ENCODE measurements around the gene NSD1. TPM values are rescaled to one million over a fixed set of nuclear protein-coding genes. Genes with fewer than 3 reads are reported as not detected.

The NSD1 gene
- total RNA-seq, 2 donors from 2014 or later, result 89.8 to 114 TPM

GRCh38 chr5:177093082-177093712 is 40.4 kb upstream of the NSD1 start:
- Mint-ChIP-seq H3K27ac (no peak overlapping the region), H3K27me3 (ENCODE audit: low read depth) (peaks cover 7% of the 10 kb centered on the region), H3K9me3 (no peaks in the 10 kb centered on the region), H3K4me3 (no peak overlapping the region), H3K36me3 (ENCODE audit: insufficient read depth in 2 of 2) (no peaks in the 10 kb centered on the region), H3K4me1 (ENCODE audit: low read depth) (no peaks in the 10 kb centered on the region)
- ATAC-seq (replicated peaks in 1 of 2) (no peak), DNase-seq (no peak)

- no peak for ATAC-seq (replicated peaks in 1 of 2)
- Mint-ChIP-seq H3K4me1 (ENCODE audit: low read depth) (no peaks in the 10 kb centered on the region), H3K27ac (no peak overlapping the region), H3K36me3 (ENCODE audit: insufficient read depth in 2 of 2) (no peaks in the 10 kb centered on the region), H3K27me3 (ENCODE audit: low read depth) (peaks cover 1% of the 10 kb centered on the region), H3K9me3 (no peaks in the 10 kb centered on the region), H3K4me3 (no peak overlapping the region)
- DNase-seq, result no peak
These were observed 39.8 kb upstream of the NSD1 start for GRCh38 chr5:177093803-177094202.

DNA sequence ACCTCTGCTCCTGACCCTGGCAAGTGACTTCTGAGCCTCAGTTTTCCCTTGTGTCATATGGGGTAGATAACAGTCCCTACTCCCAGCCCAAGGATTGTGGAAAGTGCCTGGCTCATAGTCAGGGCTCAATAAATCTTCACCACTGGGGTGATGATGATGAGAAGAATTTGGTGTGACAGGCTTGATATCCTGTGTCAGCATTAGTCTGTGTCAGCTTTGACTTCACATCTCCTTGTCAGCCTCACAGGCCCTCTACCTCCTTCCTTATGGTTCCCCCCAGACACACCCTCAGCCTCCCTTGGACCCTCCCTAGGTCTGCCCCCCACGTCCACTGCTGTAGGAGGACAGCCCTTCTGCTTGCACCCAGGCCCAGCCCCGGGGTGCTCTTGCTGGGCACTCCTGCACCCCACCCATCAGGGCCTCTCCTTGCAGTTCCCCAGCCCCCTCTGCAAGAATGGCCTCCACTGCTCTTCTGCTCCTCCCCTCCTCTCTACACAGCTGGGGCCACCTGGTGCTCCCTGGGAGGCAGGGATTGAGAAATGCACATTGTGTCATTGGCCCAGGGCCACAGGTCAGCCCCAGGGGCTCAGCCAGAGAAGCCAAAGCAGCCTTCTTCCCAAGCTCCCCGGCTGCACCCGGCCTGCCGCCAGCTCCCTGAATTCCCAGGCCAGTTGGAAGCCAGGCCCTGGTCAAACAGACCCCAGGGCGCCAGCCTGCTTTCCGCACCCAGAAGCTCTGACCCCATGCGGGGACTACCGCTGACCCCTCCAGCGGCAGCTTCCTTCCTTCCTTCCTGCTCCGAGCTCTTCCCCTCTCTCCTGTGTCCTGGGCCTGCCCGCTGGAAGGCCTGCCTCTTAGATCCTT is 39.1 kb upstream of the NSD1 start:
- no peaks in the 10 kb centered on the region for H3K9me3 Mint-ChIP-seq
- ATAC-seq (replicated peaks in 1 of 2) (no peak), DNase-seq (no peak)
- no peaks in the 10 kb centered on the region for H3K36me3 Mint-ChIP-seq (ENCODE audit: insufficient read depth in 2 of 2)
- no peaks in the 10 kb centered on the region for H3K27me3 Mint-ChIP-seq (ENCODE audit: low read depth)
- H3K27ac Mint-ChIP-seq, result no peak overlapping the region
- H3K4me1 Mint-ChIP-seq (ENCODE audit: low read depth), result no peaks in the 10 kb centered on the region
- H3K4me3 Mint-ChIP-seq, result no peak overlapping the region

DNA sequence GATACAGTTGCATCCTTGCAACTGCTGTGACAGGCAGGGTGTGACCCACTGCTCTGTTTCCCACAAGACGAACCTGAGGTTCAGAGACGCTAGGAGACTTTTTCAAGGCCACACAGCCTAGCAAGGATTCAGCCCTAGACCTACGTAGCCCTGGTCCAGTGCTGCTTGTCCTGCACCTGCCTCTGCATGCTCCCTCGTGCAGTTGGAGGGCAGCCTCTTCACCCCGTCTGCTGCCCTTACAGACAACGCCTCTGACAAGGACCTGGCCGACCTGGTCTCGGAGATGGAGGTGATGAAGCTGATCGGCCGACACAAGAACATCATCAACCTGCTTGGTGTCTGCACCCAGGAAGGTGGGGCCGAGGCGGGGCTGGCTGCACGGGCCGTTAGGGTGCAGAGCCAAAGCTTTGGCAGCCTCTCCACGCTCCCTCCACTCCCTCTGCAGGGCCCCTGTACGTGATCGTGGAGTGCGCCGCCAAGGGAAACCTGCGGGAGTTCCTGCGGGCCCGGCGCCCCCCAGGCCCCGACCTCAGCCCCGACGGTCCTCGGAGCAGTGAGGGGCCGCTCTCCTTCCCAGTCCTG is 38.4 kb upstream of the NSD1 start:
- no peaks in the 10 kb centered on the region for H3K36me3 Mint-ChIP-seq (ENCODE audit: insufficient read depth in 2 of 2)
- ATAC-seq (replicated peaks in 1 of 2), result no peak
- no peak for DNase-seq
- no peaks in the 10 kb centered on the region for H3K9me3 Mint-ChIP-seq
- H3K27ac Mint-ChIP-seq, result no peak overlapping the region
- H3K4me3 Mint-ChIP-seq, result no peak overlapping the region
- no peaks in the 10 kb centered on the region for H3K4me1 Mint-ChIP-seq (ENCODE audit: low read depth)
- peaks cover 6% of the 10 kb centered on the region for H3K27me3 Mint-ChIP-seq (ENCODE audit: low read depth)

DNA sequence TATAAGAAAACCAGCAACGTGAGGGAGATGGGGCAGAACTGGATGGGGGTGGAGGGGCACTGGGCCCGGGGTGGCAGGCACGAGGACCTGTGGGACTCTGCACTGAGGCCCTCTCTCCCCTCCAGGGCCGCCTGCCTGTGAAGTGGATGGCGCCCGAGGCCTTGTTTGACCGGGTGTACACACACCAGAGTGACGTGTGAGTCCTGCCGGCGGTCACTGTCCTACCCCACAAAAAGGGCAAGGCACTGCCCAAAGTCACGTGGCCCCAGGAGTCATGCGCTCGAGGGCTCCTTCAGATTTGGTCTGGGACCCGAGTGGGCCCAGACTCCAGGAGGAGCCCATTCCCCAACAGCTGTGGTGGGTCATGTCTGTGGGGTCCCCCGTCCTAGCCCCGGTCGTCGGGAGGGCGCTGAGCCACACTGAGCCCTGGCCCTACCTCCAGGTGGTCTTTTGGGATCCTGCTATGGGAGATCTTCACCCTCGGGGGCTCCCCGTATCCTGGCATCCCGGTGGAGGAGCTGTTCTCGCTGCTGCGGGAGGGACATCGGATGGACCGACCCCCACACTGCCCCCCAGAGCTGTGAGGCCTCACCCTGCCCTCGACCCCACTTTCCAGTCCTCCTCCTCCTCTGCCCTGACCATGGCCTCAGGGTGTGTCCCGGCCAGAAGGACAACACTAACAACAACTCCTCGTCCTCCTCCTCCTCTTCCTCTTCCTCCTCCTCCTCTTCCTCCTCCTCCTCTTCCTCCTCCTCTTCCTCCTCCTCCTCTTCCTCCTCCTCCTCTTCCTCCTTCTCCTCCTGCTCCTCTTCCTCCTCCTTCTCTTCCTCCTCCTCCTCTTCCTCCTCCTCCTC is 37.2 kb upstream of the NSD1 start:
- Mint-ChIP-seq H3K4me3 (no peak overlapping the region), H3K9me3 (no peaks in the 10 kb centered on the region), H3K4me1 (ENCODE audit: low read depth) (no peaks in the 10 kb centered on the region), H3K27ac (no peak overlapping the region), H3K36me3 (ENCODE audit: insufficient read depth in 2 of 2) (no peaks in the 10 kb centered on the region), H3K27me3 (ENCODE audit: low read depth) (peaks cover 7% of the 10 kb centered on the region)
- ATAC-seq (replicated peaks in 1 of 2) (no peak), DNase-seq (no peak)

DNA sequence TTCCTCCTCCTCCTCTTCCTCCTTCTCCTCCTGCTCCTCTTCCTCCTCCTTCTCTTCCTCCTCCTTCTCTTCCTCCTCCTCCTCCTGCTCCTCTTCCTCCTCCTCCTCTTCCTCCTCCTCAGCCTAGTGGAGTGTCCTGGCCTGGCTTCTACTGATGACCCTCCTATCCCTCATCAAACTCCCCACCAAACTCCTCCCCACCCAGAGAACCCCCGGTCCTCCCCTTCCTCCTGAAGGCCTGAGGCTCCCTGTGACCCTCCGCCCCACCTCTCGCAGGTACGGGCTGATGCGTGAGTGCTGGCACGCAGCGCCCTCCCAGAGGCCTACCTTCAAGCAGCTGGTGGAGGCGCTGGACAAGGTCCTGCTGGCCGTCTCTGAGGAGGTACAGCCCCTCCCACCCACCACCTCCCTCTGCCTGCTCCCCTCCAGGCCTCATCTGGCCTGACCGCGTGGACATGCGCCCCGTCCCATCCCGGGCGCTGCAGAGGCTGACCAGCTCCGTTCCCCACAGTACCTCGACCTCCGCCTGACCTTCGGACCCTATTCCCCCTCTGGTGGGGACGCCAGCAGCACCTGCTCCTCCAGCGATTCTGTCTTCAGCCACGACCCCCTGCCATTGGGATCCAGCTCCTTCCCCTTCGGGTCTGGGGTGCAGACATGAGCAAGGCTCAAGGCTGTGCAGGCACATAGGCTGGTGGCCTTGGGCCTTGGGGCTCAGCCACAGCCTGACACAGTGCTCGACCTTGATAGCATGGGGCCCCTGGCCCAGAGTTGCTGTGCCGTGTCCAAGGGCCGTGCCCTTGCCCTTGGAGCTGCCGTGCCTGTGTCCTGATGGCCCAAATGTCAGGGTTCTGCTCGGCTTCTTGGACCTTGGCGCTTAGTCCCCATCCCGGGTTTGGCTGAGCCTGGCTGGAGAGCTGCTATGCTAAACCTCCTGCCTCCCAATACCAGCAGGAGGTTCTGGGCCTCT is 36.3 kb upstream of the NSD1 start:
- Mint-ChIP-seq H3K9me3 (no peaks in the 10 kb centered on the region), H3K36me3 (ENCODE audit: insufficient read depth in 2 of 2) (no peaks in the 10 kb centered on the region), H3K27ac (no peak overlapping the region), H3K27me3 (ENCODE audit: low read depth) (peaks cover 7% of the 10 kb centered on the region), H3K4me1 (ENCODE audit: low read depth) (no peaks in the 10 kb centered on the region), H3K4me3 (no peak overlapping the region)
- DNase-seq (no peak), ATAC-seq (replicated peaks in 1 of 2) (no peak)

- H3K36me3 Mint-ChIP-seq (ENCODE audit: insufficient read depth in 2 of 2), result no peaks in the 10 kb centered on the region
- no peak for ATAC-seq (replicated peaks in 1 of 2)
- no peaks in the 10 kb centered on the region for H3K9me3 Mint-ChIP-seq
- H3K27ac Mint-ChIP-seq, result no peak overlapping the region
- no peak for DNase-seq
- no peaks in the 10 kb centered on the region for H3K4me1 Mint-ChIP-seq (ENCODE audit: low read depth)
- H3K27me3 Mint-ChIP-seq (ENCODE audit: low read depth), result peaks cover 7% of the 10 kb centered on the region
- H3K4me3 Mint-ChIP-seq, result no peak overlapping the region
These were observed 35.5 kb upstream of the NSD1 start for GRCh38 chr5:177098120-177098469.

DNA sequence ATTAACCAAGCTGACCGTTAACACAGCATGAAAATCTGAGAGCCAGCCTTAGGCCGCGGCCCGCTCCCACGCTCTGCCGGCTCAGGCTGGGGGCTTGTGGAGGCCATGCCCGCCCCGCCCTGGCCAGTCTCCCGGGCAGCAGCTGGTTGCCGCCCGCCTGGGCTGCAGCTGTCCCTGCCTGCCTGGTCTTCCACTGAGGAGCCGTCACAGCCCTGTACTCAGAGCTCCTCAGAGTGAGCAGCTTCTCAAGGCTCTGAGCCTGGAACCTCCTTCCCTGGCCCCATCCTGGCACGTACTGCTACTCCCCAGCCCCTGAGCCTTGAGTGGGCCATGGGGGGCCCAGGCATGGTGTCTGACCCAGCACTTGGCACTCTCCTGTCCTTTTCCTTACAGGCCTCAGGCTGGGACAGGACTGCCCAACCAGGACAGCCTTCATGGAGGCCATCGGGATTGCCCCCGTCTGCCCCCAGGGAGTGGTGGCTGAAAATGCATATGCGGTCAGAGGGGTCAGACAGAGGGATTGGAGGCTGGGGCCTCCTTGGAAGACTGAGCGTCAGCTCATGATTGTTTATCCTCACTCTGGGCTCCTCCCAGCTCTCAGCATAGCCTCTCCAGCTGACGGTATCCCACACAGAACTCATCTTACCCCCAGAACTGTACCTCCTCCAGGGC is 35.0 kb upstream of the NSD1 start:
- no peak overlapping the region for H3K4me3 Mint-ChIP-seq
- H3K27ac Mint-ChIP-seq, result no peak overlapping the region
- no peaks in the 10 kb centered on the region for H3K9me3 Mint-ChIP-seq
- ATAC-seq (replicated peaks in 1 of 2) (no peak), DNase-seq (no peak)
- no peaks in the 10 kb centered on the region for H3K4me1 Mint-ChIP-seq (ENCODE audit: low read depth)
- H3K27me3 Mint-ChIP-seq (ENCODE audit: low read depth), result peaks cover 7% of the 10 kb centered on the region
- no peaks in the 10 kb centered on the region for H3K36me3 Mint-ChIP-seq (ENCODE audit: insufficient read depth in 2 of 2)

DNA sequence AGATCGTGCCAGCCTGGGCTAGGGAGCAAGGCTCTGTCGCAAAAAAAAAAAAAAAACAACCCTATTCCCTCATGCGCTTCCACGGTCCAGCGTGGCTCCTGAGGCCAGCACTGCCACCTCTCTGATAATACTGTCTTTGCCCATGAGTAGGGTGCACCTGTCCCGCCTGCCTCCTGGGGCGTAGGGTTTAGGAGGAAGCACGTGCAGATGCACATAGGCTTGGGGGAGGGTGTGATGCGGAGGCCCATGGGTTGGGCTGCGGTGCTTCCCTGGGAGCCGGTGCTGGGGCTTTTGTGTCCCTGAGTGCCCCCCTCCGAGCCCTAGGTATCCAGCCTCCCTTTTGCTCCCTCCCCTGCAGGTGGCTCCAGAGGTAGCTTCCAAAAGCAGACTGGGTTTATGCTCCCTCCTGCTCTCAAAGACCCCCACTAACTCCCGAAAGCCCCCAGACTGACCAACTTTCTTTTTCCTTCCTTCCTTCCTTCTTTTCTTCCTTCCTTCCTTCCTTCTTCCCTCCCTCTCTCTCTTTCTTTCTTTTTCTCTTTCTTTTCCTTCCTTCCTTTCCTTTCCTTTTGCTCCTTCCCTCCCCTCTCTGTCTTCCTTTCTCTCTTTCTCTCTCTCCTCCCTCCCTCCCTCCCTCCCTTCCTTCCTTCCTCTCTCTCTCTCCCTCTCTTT is 34.0 kb upstream of the NSD1 start:
- no peak for ATAC-seq (replicated peaks in 1 of 2)
- DNase-seq, result no peak
- Mint-ChIP-seq H3K9me3 (no peaks in the 10 kb centered on the region), H3K4me1 (ENCODE audit: low read depth) (no peaks in the 10 kb centered on the region), H3K27me3 (ENCODE audit: low read depth) (peaks cover 7% of the 10 kb centered on the region), H3K36me3 (ENCODE audit: insufficient read depth in 2 of 2) (no peaks in the 10 kb centered on the region), H3K4me3 (no peak overlapping the region), H3K27ac (no peak overlapping the region)

GRCh38 chr5:177100714-177101121 is 32.9 kb upstream of the NSD1 start:
- Mint-ChIP-seq H3K27ac (no peak overlapping the region), H3K36me3 (ENCODE audit: insufficient read depth in 2 of 2) (no peaks in the 10 kb centered on the region), H3K27me3 (ENCODE audit: low read depth) (peaks cover 7% of the 10 kb centered on the region), H3K4me1 (ENCODE audit: low read depth) (no peaks in the 10 kb centered on the region), H3K9me3 (no peaks in the 10 kb centered on the region), H3K4me3 (no peak overlapping the region)
- DNase-seq (no peak), ATAC-seq (replicated peaks in 1 of 2) (no peak)

- peaks cover 7% of the 10 kb centered on the region for H3K27me3 Mint-ChIP-seq (ENCODE audit: low read depth)
- no peak for ATAC-seq (replicated peaks in 1 of 2)
- H3K4me3 Mint-ChIP-seq, result no peak overlapping the region
- H3K9me3 Mint-ChIP-seq, result no peaks in the 10 kb centered on the region
- H3K36me3 Mint-ChIP-seq (ENCODE audit: insufficient read depth in 2 of 2), result no peaks in the 10 kb centered on the region
- H3K27ac Mint-ChIP-seq, result no peak overlapping the region
- DNase-seq, result no peak
- H3K4me1 Mint-ChIP-seq (ENCODE audit: low read depth), result no peaks in the 10 kb centered on the region
These were observed 29.9 kb upstream of the NSD1 start for GRCh38 chr5:177103523-177104253.
